SH-SY5Y (cell line): ENCODE measurements around the gene NDEL1.

Experiments
- GATA2 ChIP-seq: IDR thresholded peaks from 2 replicates; pipeline ENCODE4 v1.6.1; 2011; ENCODE audit warnings: mild to moderate bottlenecking, low read depth, low read length
- GATA3 ChIP-seq: IDR thresholded peaks from 2 replicates; pipeline ENCODE4 v1.6.1; 2011; ENCODE audit warnings: low read depth, mild to moderate bottlenecking, low read length, moderate library complexity

GRCh38 chr17:8480011-8480976, 44.6 kb downstream of the NDEL1 start:
- TF ChIP-seq GATA2 (no peak), GATA3 (no peak)
